Stromal cell of bone marrow (primary cell): ENCODE data around the gene ZDHHC9.

Experiments
- DNase-seq: peaks from one replicate; pipeline ENCODE4 v3.0.0-alpha.2; 2012; ENCODE audit warnings: low read depth

Gene ZDHHC9

DNA sequence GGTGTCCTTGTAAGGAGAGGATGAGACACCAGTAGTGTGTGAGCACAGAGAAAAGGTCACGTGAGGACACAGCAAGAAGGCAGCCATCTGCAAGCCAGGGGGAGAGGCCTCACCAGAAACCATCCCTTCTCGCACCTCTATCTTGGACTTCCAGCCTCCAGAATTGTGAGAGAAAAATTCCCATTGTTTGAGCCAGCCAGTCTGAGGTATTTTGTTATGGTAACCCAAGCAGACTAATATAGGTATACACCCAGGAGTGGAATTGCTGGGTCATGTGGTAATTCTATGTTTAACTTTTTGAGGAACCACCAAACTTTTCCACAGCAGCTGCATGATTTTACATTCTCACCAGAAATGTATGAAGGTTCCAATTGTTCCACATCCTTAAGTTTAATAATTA is 25.6 kb downstream of the ZDHHC9 start:
- DNase-seq: no peak

DNA sequence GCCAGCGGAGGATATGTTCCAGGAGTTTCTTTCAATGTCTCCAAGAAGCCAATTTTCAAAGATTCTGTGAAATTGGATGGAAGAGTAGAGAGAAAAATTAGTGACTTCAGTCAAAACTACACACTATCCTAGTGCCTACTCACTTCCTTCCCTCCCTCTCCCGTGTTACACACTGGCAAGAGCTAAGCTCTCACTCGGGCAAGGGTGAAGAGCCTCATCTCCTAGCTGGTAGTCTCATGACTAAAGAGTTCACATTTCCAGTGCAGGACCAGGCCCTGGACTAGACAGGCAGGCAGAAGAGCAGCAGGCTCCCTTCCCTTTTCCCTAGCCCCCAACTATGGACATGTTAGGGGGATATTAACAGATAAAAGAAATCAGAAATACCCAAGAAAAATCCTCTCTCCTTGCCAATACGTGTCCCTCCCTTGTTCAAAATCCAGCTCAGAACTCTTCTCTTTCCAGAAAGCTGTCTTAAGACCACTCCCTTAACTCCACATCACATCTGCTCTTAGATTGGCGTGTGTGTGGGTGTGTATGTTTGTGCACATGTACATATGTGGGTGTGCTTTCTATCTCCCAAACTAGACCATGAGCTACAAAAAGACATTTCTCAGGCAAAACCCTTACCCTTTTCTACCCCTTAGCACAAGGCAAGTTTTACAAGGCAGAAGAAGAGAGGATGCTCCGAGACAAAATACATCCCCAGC is 29.9 kb downstream of the ZDHHC9 start:
- DNase-seq: no peak

DNA sequence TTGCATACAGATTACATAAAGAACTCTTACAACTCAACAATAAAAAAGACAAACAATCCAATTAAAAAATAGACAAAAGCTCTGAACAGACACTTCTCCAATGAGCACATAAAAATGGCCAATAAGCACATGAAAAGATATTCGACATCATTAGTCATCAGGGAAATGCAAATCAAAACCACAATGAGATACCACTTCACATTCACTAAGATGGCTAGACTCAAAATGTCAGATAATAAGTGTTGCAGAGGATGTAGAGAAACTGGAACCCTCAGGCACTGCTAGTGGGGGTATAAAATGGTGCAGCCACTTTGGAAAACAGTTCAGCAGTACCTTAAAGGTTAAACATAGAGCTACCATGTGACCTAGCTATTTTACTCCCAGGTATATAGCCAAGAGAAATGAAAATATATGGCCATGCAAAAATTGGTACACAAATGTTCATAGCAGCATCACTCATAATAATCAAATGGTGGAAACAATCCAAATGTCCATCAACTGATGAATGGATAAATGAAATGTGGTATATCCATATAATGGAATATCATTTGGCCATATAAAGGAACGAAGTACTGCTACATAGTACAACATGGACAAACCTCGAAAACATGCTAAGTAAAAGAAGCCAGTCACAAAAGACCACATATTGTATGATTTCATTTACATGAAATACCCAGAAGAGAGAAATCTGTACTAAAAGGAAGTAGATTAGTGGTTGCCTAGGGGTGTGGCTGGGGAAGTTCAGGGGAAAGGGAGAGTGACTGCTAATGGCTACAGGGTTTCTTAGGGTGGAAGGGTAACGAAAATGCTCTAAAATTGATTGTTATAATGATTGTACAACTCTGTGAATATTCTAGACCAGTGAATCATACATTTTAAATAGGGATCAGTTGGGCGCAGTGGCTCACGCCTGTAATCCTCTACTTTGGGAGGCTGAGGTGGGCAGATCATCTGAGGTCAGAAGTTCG is 34.6 kb downstream of the ZDHHC9 start:
- DNase-seq: no peak

DNA sequence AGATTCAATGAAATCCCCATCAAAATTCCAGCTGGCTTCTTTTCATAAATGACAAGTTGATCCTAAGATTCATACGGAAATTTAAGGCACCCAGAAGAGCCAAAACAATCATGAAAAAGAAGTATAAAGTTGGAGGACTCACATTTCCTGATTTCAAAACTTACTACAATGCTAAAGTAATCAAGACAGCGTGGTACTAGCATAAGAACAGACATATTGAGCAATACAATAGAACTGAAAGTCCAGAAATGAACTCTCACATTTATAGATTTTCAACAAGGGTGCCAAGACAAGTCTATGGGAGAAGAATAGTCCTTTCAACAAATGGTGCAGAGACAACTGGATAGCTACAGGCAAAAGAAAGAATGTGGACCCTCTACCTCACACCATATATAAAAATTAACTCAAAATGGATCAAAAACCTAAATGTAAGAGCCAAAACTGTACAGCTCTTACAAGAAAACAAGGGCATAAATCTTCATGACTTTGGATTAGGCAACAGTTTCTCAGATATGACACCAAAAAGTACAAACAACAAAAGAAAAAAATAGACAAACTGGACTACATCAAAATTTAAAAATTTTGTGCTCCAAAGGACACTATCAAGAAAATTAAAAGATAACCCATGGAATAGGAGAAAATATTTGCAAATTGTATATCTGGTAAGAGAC is 35.4 kb downstream of the ZDHHC9 start:
- DNase-seq: peak; percentile 12

DNA sequence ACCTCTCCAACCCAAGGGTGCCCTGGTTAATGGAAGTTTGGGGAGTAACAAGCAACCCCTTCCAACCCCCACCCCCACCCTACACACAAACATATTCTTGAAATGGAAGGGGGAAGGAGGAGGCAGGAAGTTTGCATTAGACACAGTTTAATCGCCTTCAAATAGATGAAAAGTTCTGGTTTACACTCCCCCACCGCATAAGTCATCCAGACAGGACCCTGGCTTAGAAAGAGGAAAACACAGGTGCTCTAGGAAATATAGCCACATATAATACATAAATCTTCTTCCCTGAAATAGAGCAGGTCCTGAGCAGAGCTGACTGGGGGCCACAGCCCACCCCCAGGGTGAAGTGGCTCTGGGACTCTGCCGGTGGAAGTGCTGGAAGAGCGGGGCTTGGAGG is 38.9 kb downstream of the ZDHHC9 start:
- DNase-seq: no peak

DNA sequence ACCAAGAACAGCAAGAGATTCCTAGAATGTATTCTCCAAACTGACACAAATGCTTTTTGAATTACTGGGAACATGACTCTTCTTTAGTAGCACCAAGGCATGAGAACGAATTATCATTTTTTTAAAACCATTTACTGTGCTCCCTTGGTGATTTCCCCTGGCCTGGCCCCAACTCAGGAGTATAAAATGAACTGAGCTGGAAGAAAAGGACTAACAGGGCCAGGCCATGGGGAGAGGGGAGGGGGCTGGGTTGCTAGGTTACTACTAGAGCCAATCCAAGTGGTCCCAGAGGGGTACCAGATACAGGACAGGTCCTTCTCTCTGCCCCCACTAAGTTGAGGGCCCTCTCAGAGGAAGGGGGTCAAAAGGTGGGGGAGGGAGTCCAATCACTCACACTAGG is 40.8 kb downstream of the ZDHHC9 start:
- DNase-seq: no peak

DNA sequence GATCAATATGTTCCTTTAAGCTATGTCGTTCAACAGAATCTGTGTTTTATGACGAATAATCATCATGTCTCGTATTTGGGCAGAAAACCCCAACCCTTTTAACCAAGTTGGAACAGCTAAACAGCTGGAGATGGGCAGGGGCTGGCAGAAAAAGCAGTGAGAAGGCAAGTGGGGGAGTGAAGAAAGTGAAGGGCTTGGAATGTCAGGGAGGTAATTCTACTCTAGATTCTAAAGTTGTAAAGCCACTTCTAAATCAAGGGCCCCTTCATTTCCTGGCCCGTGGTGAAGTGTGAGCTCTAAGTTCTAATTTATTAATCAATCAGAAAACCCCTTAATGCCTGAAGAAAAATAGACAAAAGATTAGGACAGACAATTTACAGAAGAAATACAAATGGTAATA is 43.5 kb downstream of the ZDHHC9 start:
- DNase-seq: no peak

DNA sequence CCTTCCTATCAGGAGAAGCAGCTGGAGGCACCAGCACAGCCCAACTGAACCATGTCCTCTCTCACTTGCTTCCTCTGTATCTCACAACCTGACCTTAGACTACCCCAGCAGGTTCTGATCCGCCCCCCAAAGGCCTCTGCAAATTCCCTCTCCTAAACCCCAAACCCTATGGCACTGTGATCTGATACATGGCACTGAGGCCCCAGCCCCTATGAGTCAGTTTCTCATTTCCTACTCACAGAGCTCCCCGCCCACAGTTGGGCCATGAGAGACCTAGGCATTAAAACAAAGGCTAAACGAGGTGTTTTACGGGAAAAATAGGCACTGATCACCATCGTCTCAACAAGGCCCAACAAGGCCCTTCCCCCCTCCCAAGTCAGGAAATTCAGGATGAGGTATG is 44.8 kb downstream of the ZDHHC9 start:
- no peak for DNase-seq

DNA sequence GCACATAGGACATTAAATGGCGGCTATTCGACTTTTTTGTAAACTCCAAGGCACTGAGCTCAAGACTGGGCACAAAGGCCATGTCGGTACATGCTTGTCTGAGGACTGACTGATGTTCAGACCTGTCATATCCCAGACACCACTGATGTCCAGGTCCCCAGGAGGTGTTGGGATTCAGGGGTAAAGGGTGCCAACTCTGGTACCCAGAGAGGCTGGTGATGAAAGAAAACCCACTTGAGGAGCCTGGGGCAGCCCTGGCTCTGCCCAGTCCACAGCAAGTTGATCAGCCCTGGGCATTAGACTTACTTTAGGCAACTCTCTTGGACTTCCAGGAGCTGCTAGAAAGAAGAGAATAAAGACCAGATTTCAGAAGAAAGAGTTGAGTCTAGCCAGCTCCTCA is 45.2 kb downstream of the ZDHHC9 start:
- no peak for DNase-seq

DNA sequence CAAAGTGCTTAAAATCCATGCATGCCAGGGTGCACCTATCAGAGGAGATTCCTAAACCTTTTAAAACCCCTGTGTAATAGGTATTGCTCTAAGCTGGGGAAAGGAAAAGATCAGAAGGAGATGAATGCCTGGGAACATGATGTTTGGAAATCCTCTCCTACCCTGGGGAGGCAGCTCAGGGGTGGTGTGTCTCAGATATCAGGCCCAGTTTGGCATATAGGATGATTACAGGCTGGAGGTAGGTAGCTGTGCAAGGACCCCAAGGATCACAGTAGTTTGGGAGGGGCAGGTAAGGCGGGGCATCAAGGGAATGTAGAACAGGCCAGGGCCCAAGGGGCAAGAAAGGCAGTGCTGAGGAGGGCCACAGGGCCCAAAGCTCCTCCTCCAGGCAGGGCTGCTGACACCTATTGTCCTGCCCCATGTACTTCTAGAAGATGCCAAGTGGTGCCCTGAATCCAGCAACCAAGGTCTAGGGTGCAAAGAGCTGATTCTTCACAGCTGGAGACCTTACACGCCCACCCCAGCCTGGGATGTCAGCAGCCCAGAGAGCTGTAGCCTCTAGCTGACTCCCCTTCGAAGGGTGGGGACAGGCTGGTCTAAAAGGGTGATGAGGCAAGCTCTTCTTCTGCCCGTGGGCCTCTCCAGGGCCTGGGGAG is 46.3 kb downstream of the ZDHHC9 start:
- no peak for DNase-seq

DNA sequence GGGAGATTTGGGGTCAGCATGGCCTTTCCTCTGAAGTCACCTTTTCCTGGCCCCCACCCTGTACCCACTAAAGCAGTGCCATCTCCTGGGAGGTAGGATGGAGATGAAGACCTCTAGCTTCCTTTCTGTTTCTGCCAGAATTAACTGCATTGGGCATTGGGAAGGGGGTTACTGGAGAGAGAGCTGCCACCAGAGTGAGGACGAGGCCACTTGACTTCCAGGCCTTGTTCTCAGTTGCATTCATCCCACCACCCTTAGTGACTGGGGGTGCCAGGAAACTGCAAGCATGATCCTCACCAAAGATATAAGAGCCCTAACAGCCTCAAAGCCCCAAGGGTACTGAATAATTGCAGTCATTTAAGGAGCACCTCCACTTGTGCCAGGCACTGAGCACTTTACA is 48.1 kb downstream of the ZDHHC9 start:
- DNase-seq: no peak

DNA sequence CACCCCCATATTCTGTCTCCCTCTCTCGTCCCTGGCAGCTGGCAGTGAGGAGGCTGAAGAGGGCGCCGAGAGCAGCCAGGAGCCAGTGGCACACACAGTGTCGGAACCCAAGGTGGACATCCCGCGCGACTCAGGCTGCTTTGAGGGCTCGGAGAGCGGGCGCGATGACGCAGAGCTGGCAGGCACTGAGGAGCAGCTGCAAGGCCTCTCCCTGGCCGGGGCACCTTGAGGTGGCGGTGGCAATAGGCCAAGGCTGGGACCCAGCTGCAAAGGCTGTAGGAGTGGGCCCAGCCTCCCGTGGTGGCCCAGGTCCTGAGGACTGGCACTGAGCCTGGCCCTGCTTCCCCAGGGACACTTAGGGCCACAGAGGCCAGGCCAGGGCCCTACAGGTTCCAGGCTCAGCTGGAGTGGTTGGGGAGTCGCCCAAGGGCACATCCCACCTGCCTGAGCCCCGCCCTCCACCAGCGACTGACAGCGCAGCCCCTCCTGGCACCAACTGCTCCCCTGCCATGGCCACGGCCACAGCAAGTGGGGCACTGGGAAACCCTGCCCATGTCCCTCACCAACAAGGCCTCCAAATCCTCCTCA is 50.0 kb downstream of the ZDHHC9 start:
- no peak for DNase-seq

DNA sequence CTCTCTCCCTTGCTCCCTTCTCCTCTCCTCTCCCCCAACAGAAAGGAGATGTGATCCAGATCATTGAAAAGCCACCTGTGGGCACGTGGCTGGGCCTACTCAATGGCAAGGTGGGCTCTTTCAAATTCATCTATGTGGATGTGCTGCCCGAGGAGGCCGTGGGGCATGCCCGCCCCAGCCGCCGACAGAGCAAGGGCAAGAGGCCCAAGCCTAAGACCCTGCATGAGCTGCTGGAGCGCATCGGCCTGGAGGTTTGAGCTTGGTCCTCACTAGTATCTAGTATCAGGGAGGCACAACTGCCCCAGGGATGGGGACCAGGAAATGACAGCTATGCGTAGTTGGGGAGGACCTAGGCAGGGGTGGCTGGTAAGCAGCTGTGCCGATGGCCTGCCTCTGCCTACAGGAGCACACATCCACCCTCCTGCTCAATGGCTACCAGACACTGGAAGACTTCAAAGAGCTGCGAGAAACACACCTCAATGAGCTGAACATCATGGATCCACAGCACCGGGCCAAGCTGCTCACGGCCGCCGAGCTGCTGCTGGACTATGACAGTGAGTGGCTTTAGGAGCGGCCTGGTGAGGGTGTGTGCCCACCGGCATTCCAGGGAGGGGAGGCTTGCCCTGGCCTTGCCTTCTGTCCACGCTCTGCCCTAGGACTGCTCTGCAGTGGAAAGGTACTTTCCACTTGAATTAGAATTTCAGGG is 50.9 kb downstream of the ZDHHC9 start:
- no peak for DNase-seq

DNA sequence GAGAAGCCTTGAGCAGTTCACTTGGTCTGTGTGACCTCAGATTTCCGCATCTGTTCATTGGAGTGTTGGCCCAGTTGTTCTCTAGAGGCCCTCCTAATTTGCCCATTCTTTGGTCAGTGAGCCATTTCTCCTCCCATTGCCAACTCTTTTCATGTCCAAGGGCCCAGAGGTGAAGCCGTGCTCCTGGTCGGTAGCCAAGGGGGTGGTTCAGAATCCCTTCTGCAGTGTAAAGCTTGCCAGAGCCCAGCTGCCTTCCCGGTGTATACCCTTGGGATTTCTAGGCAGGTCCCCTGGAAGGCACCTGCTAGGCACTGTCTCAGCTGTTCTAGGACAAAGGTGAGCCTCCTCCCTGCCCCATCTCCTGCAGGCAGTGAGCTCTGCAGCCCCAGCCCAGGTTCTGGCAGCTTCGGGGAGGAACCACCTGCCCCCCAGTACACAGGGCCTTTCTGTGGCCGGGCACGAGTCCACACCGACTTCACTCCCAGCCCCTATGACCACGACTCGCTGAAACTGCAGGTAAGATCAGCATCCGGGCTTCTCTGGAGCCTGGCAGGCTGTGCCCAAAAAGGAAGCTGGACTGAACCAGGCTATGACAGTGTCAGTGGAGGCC is 51.6 kb downstream of the ZDHHC9 start:
- DNase-seq: no peak

DNA sequence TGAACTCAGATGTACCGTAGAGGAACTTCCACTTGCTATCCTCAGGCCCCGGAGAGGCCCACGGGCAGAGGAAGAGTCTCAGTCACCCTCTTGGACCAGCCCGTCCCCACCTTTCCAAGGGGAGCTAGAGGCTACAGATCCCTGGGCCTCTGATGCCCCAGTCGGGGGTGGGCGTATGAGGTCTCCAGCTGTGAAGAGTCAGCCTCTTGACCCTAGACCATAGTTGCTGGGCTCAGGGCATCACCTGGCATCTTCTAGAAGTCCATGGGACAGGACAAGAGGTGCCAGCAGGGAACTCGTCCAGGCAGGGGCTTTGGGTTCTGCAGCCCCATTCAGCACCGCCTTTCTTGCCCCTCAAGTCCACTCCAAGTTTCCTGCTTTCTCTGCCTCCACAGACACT is 52.4 kb downstream of the ZDHHC9 start:
- no peak for DNase-seq

DNA sequence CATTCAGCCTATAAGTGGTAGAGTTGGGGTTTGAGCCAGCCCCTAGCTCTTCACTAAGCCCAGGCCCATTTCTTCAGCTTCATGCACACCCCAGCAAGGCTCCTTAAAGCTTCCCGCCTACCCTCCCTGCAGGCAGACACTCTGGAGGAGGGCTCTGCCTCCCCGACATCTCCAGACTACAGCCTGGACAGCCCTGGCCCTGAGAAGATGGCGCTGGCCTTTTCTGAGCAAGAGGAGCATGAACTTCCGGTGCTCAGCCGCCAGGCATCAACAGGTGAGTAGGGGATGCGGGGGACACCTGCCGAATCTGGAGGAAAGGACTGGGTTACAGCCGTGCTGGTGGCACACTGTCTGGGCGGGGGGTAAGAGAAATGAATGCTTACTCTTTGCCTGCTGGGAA is 52.9 kb downstream of the ZDHHC9 start:
- DNase-seq: no peak

DNA sequence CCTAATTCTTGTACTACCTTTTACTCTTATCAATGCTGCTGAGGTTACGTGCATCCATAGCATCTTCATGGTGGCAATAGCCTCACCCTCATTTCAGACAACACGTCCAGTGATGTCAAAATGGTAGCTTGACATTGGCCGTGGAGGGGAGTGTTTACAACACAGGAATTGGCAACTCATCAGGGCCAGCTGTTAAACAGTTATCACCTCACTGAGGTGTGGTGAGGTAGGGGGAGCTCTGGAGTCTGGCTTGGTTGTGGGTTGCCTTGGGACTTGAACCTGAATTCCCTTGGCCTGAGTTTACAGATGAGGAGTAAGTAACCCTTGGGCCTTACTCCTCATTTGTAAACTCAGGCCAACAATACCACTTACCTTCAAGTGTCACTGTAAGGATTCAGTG is 53.5 kb downstream of the ZDHHC9 start:
- DNase-seq: no peak

DNA sequence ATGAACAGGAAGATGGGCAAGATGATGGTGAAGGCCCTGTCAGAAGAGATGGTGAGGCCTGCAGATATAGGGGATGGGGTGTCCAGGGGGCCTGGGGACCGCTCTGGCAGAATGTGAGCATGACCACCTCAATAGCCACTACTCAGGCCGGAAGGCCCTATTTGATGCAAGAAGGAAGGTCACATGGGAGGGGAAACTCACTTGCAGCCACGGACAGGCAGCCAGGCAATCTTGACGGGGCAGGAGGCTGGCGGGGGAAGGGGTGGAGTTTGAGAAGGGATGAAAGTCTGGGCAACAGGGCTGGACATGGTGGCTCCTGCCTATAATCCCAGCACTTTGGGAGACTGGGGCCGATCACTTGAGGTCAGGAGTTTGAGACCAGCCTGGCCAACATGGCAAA is 55.2 kb downstream of the ZDHHC9 start:
- no peak for DNase-seq

DNA sequence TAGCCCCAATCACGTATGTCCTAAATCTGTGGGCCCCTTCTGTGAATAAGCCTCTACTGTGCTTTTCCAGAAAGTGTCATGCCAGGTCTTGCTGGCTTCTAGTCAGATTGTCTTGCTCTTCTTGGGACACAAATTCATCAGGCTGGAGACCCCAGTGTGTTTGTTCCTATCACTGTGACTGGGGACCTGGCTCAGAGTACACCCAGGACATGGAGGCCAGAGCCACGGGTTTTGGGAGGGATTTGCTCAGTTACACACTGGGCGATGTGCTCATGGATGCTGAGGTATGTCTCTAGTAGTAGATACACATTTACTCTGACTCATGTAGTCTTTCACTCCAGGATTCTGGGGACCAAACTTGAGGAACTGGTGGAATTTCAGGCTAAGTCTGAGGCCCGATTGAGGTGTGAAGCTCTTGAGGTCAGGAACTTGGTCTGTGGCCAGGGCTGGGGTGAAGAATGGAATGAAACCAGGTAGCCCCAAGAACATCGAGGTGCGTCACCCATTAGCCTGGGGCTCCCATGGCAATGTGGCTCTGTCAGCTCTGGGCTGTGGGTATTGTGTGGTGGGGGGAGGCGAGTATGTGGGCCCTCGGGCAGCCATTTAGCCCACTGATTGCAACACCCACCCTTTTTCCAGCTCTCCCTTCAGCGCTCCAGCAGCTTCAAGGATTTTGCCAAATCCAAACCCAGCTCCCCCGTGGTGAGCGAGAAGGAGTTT is 56.2 kb downstream of the ZDHHC9 start:
- DNase-seq: no peak

DNA sequence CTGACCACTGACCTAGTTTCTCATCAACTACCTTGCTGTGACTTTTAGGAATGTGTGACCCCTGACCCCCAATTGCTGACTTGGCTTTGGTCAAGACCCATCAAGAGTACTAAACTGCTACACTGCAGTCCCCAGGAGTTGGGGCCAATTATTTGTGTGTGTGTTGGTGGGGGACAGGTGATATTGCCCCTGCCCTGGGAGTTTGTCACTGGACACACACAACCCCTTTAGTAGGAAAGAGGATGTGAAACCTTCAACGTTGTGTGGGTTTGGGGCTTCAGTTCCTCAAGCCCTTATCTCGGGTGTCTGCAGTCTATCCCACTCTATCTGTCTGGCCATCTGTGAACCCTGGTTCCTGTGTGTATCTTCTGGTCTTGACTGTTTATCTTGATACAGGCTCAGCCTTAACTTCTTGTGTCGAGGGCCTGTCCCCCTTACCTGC is 57.5 kb downstream of the ZDHHC9 start:
- no peak for DNase-seq
